T-helper 1 cell treated with Interleukin-12 subunit alpha and Interleukin-12 subunit beta and Interleukin-4 antibody, amounts not matched to agents 30 μg/mL and 1 μg/mL, for 36 hours (primary cell): ENCODE data around the gene FILIP1.

Source experiments
- H3K27ac Mint-ChIP-seq: one replicate; pipeline ENCODE4 v1.8.0; 2021; ENCODE audit warnings: mild to moderate bottlenecking, mixed read lengths
- H3K27me3 Mint-ChIP-seq: one replicate; pipeline ENCODE4 v1.8.0; 2021; ENCODE audit warnings: low read depth, mixed read lengths
- H3K36me3 Mint-ChIP-seq: one replicate; pipeline ENCODE4 v1.8.0; 2021; ENCODE audit warnings: low read depth, mixed read lengths
- H3K4me1 Mint-ChIP-seq: one replicate; pipeline ENCODE4 v1.8.0; 2021; ENCODE audit warnings: low read depth, mixed read lengths
- H3K4me3 Mint-ChIP-seq: one replicate; pipeline ENCODE4 v1.8.0; 2021; ENCODE audit warnings: mild to moderate bottlenecking, moderate library complexity, mixed read lengths
- H3K9me3 Mint-ChIP-seq: one replicate; pipeline ENCODE4 v1.8.0; 2021; ENCODE audit warnings: mixed read lengths

The FILIP1 gene

GRCh38 chr6:75348882-75349261 is 144.7 kb downstream of the FILIP1 start:
- no peaks in the 10 kb centered on the region for H3K36me3 Mint-ChIP-seq
- peaks cover 32% of the 10 kb centered on the region for H3K27me3 Mint-ChIP-seq
- no peaks in the 10 kb centered on the region for H3K9me3 Mint-ChIP-seq
- no peak overlapping the region for H3K27ac Mint-ChIP-seq
- no peaks in the 10 kb centered on the region for H3K4me1 Mint-ChIP-seq
- no peak overlapping the region for H3K4me3 Mint-ChIP-seq

GRCh38 chr6:75347898-75348610 is 145.5 kb downstream of the FILIP1 start:
- peaks cover 33% of the 10 kb centered on the region for H3K27me3 Mint-ChIP-seq
- no peaks in the 10 kb centered on the region for H3K4me1 Mint-ChIP-seq

DNA sequence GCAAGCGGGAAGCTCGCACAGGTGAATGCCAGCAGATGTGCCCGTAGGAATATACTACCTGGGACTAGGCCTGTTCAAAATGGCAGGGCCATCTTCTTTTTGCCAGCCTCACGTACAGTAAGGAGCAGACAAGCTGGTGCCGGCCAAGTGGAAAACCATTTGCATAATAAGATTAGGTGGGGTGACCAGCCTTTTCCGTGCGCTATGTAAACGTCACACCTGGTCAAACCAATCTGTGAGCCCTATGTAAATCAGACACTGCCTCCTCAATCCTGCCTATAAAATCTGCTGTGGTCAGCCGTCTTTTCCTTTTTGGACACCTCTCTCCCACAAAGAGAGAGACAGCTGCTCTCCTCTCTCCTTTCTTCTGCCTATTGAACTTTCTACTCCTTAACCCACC is 148.2 kb downstream of the FILIP1 start:
- Mint-ChIP-seq H3K36me3 (no peaks in the 10 kb centered on the region), H3K27me3 (peaks cover 30% of the 10 kb centered on the region), H3K9me3 (no peaks in the 10 kb centered on the region)

More at GRCh38 chr6:75347898-75348610, 145.5 kb downstream of the FILIP1 start:
- Mint-ChIP-seq H3K36me3 (no peaks in the 10 kb centered on the region), H3K9me3 (no peaks in the 10 kb centered on the region), H3K4me3 (no peak overlapping the region), H3K27ac (no peak overlapping the region)

DNA sequence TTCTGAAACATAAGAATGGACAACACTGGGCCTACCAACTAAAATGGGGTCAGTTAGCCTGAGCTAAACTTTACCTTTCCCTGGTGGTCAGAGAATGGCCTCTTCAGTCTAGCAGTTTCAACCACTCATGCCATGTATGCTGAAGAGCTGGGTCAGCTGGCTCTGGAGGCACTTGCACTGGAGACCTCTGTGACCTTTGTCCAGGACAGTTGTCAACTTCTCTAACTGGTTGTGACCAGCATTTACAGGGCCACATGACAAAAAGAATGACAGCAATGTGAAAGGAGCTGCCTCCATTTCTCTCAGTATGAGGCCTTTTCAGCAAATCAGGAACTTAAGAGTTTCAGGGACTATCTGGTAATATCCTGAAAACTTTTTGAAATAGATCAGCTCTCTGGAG is 149.1 kb downstream of the FILIP1 start:
- no peaks in the 10 kb centered on the region for H3K4me1 Mint-ChIP-seq
- no peak overlapping the region for H3K27ac Mint-ChIP-seq
- no peaks in the 10 kb centered on the region for H3K36me3 Mint-ChIP-seq
- H3K27me3 Mint-ChIP-seq, result peaks cover 25% of the 10 kb centered on the region
- no peaks in the 10 kb centered on the region for H3K9me3 Mint-ChIP-seq
- no peak overlapping the region for H3K4me3 Mint-ChIP-seq

More for the DNA sequence above, 148.2 kb downstream of the FILIP1 start:
- no peak overlapping the region for H3K4me3 Mint-ChIP-seq
- no peaks in the 10 kb centered on the region for H3K4me1 Mint-ChIP-seq
- H3K27ac Mint-ChIP-seq, result no peak overlapping the region

GRCh38 chr6:75344021-75344420 is 149.6 kb downstream of the FILIP1 start:
- H3K4me3 Mint-ChIP-seq, result no peak overlapping the region
- no peak overlapping the region for H3K27ac Mint-ChIP-seq
- H3K4me1 Mint-ChIP-seq, result no peaks in the 10 kb centered on the region
- H3K36me3 Mint-ChIP-seq, result no peaks in the 10 kb centered on the region
- H3K9me3 Mint-ChIP-seq, result no peaks in the 10 kb centered on the region
- H3K27me3 Mint-ChIP-seq, result peaks cover 23% of the 10 kb centered on the region

DNA sequence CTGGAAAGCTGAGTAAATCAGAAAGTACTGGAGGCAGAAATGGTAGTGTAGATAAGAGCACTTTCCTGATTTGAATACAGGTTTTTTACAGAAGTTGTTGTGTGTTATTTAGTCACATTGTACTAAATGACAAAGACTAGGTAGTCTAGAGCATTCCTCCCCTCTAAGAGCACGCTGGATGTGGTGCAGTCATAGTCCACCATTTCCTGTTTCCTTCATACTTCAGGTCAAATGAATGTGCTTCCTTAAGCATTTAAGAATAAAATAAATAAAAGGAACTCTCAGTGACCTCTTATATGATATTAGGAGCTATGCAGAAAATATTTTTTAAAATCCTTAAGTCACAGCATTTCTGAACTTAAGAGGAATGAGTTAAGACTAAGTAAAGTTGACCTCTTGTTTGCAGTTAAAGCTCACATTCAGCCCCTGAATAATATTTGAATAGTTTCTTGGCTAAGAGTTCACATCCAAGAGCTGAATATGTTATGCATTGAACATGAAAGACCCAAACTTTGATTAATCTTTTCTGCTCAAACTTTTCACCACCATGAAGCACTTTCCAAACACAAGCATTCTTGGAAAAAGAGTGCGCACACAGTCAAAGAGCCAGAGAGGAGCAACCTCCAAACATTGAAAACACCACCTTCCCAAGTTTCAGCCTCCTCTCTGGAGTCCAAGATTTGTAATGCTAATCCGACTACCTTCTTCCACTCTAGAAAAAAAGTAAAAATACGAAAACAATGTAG is 155.6 kb downstream of the FILIP1 start:
- no peak overlapping the region for H3K27ac Mint-ChIP-seq
- no peaks in the 10 kb centered on the region for H3K4me1 Mint-ChIP-seq
- no peak overlapping the region for H3K4me3 Mint-ChIP-seq
- no peaks in the 10 kb centered on the region for H3K9me3 Mint-ChIP-seq
- H3K36me3 Mint-ChIP-seq, result no peaks in the 10 kb centered on the region
- peaks cover 37% of the 10 kb centered on the region for H3K27me3 Mint-ChIP-seq

DNA sequence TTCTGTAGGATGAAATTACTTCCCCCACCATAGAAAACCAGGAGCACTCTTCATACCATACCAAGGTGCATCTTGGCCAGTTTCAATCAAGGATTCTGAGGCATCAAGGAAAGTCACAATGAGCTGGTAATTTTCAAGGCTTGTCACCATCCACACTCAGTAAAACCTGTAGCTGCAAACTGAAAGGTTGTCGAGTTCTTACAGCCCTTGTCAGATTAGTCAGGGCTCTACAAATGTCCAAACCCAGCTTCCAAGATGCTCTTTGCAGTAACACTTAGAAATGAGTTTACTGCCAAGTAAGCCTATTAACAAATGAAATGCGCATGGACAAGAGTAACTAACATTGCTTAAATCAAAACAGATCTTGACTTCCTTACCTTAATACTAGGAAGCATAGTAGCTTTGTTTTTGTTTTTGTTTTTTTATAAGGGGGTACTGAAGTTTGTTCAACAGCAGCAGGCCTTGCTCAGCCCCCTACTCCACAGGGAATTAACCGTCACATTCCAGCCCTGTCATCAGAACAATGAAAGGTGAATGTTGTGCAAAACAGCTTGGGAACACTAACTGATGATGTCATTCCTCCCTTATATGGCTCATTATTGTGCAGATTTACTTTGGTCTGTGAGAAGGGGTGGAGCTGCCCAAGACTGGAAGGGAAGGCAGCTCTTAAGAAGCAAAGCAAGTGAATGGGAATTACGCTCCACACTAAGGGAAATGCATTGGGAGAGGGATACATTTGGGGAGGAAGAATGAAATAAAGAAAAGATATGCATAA is 159.1 kb downstream of the FILIP1 start:
- H3K27me3 Mint-ChIP-seq, result peaks cover 36% of the 10 kb centered on the region
- no peaks in the 10 kb centered on the region for H3K9me3 Mint-ChIP-seq
- no peaks in the 10 kb centered on the region for H3K4me1 Mint-ChIP-seq
- H3K27ac Mint-ChIP-seq, result no peak overlapping the region
- H3K4me3 Mint-ChIP-seq, result no peak overlapping the region
- no peaks in the 10 kb centered on the region for H3K36me3 Mint-ChIP-seq

GRCh38 chr6:75333676-75334200 is 159.9 kb downstream of the FILIP1 start:
- H3K36me3 Mint-ChIP-seq, result no peaks in the 10 kb centered on the region
- H3K9me3 Mint-ChIP-seq, result no peaks in the 10 kb centered on the region
- H3K4me1 Mint-ChIP-seq, result no peaks in the 10 kb centered on the region
- H3K27ac Mint-ChIP-seq, result no peak overlapping the region
- peaks cover 42% of the 10 kb centered on the region for H3K27me3 Mint-ChIP-seq
- no peak overlapping the region for H3K4me3 Mint-ChIP-seq

DNA sequence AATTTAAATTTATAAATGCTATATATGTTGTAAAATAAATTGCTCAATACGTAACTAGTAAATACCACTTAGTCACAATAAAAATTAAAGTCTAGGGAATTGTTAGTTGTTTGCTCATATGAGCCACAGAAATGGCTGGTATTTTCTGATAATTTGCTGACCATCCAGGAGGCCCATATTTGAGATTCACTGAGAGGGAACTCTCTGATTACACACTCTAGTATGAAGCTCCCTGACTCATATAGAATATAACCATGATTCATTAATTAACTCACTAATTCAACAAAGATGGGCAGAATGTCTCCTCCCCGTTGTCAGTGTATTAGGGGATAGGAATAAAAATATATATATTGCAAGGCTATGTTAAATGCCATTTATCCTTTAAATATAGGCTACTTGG is 162.4 kb downstream of the FILIP1 start:
- H3K4me3 Mint-ChIP-seq, result no peak overlapping the region
- H3K4me1 Mint-ChIP-seq, result no peaks in the 10 kb centered on the region
- peaks cover 38% of the 10 kb centered on the region for H3K27me3 Mint-ChIP-seq
- no peaks in the 10 kb centered on the region for H3K9me3 Mint-ChIP-seq
- no peak overlapping the region for H3K27ac Mint-ChIP-seq
- no peaks in the 10 kb centered on the region for H3K36me3 Mint-ChIP-seq

GRCh38 chr6:75329703-75330102 is 163.9 kb downstream of the FILIP1 start:
- H3K9me3 Mint-ChIP-seq, result no peaks in the 10 kb centered on the region
- H3K4me3 Mint-ChIP-seq, result no peak overlapping the region
- H3K4me1 Mint-ChIP-seq, result no peaks in the 10 kb centered on the region
- H3K27ac Mint-ChIP-seq, result no peak overlapping the region
- no peaks in the 10 kb centered on the region for H3K36me3 Mint-ChIP-seq
- H3K27me3 Mint-ChIP-seq, result peaks cover 29% of the 10 kb centered on the region

DNA sequence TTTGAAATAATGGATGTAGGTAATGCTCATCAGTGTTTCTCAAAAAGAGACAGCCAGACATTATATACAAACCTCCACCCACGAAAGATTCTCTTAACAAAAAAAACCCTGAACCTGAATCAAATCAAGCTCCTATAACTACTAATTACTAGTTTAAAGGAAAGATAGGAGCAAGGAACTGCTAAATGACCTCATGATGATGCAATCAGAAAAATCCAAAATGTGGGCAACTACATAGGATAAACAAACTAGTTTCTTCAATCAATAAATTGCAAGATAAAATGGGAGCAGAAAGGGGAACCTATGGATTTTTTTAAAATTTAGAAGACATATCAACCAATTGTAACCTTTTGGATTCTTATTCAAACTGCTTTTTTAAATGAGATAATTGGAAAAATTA is 165.8 kb downstream of the FILIP1 start:
- Mint-ChIP-seq H3K27ac (no peak overlapping the region), H3K36me3 (no peaks in the 10 kb centered on the region), H3K4me3 (no peak overlapping the region), H3K27me3 (peaks cover 21% of the 10 kb centered on the region), H3K4me1 (no peaks in the 10 kb centered on the region), H3K9me3 (no peaks in the 10 kb centered on the region)

GRCh38 chr6:75326557-75327258 is 166.9 kb downstream of the FILIP1 start:
- Mint-ChIP-seq H3K27ac (no peak overlapping the region), H3K4me1 (no peaks in the 10 kb centered on the region), H3K4me3 (no peak overlapping the region), H3K36me3 (no peaks in the 10 kb centered on the region), H3K9me3 (no peaks in the 10 kb centered on the region), H3K27me3 (peaks cover 16% of the 10 kb centered on the region)

DNA sequence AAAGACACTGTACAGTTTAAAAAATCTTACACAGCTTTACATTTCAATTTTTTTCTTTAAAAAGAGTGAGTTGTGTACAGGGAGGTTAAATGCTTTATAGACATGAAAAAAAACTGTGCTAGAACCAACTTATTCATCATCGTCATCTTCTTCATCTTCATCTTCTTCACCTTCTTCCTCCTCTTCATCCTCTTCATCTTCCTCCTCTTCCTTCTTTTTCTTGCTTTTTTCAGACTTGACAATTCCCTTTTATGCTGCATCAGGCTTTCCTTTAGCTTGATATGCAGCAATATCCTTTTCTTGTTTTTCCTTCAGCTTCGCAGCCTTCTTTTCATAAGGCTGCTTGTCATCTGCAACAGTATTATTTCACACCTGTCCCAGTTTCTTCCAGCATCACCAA is 174.7 kb downstream of the FILIP1 start:
- no peaks in the 10 kb centered on the region for H3K4me1 Mint-ChIP-seq
- no peak overlapping the region for H3K27ac Mint-ChIP-seq
- no peaks in the 10 kb centered on the region for H3K9me3 Mint-ChIP-seq
- H3K36me3 Mint-ChIP-seq, result no peaks in the 10 kb centered on the region
- H3K4me3 Mint-ChIP-seq, result no peak overlapping the region
- H3K27me3 Mint-ChIP-seq, result peaks cover 18% of the 10 kb centered on the region

DNA sequence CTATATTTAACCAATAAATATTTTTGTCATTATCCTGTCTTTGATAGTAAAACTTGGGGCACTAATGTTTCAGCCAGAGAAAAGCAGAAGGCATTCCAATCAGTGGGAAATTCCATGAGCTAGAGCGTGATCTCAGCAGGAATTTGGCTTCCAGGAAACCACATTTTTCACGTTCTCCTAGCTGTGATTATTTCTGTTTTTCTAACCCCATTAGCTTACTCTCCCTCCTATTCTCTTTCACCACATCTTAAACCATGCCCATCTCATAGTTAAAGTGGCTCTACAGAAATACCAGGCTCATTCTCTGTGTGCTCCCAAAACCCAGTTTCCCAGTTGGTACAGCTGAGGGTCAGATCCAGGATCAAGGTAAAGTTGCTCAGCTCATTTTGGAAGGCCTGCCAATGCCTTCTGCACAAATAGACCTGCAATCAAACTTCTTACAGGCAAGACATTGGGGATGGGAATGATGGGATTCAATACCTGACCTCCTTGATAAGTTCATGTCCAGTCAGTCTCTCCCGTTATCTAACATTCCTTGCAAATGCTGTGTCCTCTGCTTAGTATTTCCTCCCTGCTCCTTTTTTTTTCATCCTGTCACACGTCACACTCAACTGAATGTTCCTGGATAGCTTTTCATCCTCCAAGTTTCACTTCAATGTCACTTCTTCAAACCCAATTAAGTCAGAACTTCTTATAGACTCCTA is 175.9 kb downstream of the FILIP1 start:
- H3K27ac Mint-ChIP-seq, result no peak overlapping the region
- peaks cover 23% of the 10 kb centered on the region for H3K27me3 Mint-ChIP-seq
- no peaks in the 10 kb centered on the region for H3K36me3 Mint-ChIP-seq
- no peak overlapping the region for H3K4me3 Mint-ChIP-seq
- H3K9me3 Mint-ChIP-seq, result no peaks in the 10 kb centered on the region
- no peaks in the 10 kb centered on the region for H3K4me1 Mint-ChIP-seq
